RWPE1 (cell line): ENCODE results near the gene HECW1.

Experiments
- CTCF ChIA-PET: fragments of 350-600 bp; sonication (Branson Sonifier 250); formaldehyde crosslinking; extraction: SDS; loops from one replicate; lab custom pipeline; 2021; lab: Yijun Ruan, JAX
- POLR2A ChIA-PET: fragments of 400-600 bp; formaldehyde crosslinking; extraction: SDS; loops from one replicate; lab custom pipeline; 2020; ENCODE audit warnings: antibody characterized with exemption; ENCODE audit not compliant: low non-redundant PET; lab: Yijun Ruan, JAX
- DNase-seq: peaks from one replicate; pipeline ENCODE4 v3.0.0; 2012; ENCODE audit warnings: low spot score
- H3K27ac ChIP-seq: fragments of 450-650 bp; 2 replicates; pipeline ENCODE4 v1.5.1; 2017
- CTCF ChIP-seq: fragments of 450-650 bp; conservative IDR thresholded peaks from 2 replicates; pipeline ENCODE4 v1.5.1; 2017; ENCODE audit warnings: low read depth, mild to moderate bottlenecking

HECW1 gene

DNA sequence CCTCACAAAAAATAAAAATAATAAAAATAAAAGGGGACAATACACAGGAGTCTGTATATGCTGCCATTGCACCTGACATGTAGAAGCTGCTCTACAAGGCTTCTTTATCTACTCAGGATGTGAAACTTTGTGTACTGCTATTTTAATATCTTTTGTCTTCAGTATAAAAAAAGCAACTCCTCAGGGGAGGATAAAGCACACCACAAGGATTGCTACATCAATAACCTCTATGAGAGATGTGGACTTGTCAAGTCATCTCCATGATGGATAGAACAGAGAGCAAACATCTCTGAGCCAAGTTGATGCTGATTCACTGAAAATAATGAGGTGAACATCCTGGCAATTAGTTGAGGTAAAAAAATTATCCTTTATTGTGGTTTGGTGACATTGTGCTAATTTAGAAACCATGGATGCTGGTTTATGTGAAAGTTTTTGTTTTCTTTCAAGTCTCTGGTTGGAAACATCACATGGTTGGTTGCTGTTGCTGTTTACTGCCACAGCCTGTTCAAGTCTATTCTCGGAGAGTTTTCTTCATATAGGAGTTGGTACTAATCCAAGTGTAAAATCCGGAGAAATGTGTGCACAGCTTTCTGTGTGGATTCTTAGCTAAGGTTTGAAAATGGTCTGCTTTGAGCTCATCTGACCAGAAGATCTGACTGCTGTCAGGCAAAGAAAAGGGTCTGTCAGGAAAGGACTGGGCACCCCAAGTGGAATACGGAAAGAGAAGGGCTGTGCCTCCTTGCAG, 1.5 kb upstream of the HECW1 start:
- no peak for TF ChIP-seq CTCF
- ChIA-PET CTCF (interaction anchor here (1.1 kb wide), 1 partner anchor 170 kb away, joined by 5 read pairs; no protein-coding TSS in a partner anchor), POLR2A (no interaction called here)
- DNase-seq, result no peak
- no peak overlapping the region for H3K27ac ChIP-seq

DNA sequence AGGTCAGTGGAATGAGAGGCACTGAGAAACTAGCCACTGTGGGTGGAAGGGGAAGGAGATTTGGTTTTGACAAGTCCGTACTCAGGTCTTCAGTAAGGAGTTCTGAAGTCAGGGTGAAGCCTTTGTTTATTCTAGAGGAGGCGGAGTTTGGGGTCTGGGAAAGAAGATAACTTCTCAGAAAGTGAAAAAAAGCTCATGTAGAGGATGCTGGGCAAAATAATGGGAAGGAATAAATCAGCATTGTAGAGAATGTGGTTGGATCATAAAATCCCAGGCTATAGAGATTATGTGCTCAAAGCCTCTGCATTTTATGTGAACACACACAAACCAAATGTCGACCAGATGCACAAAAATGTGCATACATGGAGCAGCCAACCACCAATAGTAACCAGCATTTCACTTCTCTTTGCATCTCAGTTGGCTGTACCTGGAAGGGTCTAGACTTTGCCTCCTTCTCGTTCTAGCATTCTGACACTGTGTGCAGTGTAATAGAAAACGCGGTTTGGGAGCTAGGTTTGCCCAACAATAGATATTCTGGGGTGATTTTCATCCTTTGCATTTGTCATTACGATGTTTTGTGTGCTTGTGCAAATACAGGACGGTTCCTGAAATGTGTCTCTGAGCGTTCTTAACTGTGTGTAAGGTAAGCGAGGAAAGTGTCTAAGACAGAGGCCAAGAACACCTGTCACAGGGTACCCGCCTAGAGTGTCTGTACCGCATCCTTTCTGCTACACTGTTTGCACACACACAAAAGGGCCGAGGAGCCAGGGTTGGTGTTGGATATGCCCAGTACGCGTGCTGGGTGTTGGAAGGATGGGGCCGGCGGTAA, 603 bp upstream of the HECW1 start:
- CTCF ChIA-PET, result interaction anchor here (1.0 to 1.1 kb wide), 2 partner anchors 170 to 343 kb away, joined by 3 to 5 read pairs; no protein-coding TSS in a partner anchor
- POLR2A ChIA-PET, result no interaction called here

GRCh38 chr7:43112941-43113621, 634 bp downstream of the HECW1 start:
- no peak overlapping the region for H3K27ac ChIP-seq
- CTCF ChIA-PET, result interaction anchor here (0.6 kb wide), 1 partner anchor 21 kb away, joined by 3 read pairs; no protein-coding TSS in a partner anchor
- peak; percentile 46 for DNase-seq
- POLR2A ChIA-PET, result no interaction called here
- no peak for TF ChIP-seq CTCF

More for the DNA sequence above, 603 bp upstream of the HECW1 start:
- DNase-seq, result no peak
- TF ChIP-seq CTCF, result no peak
- no peak overlapping the region for H3K27ac ChIP-seq

DNA sequence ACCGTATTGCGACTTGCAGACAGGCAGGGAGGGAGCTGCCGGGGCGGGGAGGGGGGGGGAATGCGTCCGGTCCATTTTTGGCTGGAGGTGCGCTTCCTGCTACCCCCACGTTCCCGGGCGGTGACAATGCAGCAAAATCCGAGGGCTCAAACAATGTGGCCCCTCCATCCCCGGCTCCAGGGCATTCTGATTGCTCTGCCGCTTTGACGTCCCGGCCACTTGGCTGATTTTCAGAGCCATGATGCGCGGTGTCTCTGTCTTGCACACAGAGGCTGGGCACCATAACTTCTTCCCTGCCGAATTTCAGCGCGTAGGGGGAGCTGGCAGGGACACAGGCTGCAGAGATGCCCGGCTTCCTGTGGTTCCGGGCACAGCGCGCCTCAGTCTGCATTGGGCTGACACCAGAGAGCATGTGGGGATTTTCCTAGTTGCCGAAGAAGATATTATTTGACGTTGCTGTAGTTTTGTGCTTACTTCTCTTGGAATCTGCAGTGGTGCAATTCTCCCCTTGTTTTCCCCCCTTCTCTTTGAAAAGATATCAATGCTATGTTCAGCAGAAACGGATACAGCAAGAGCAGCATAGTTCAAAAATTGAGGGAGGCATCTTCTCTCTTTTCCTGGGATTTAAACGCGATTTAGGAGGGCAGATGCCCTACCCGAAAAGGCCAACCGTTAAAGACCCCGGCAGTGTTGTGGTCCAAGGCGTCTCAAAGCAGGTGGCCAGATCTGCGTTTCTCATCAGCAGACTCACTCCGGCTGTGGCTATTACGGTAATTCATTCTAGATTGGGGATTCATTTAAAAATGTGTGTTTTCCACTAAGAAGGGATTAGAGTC, 1.4 kb downstream of the HECW1 start:
- CTCF ChIA-PET, result interaction anchor here (0.6 kb wide), 1 partner anchor 22 kb away, joined by 3 read pairs; no protein-coding TSS in a partner anchor
- H3K27ac ChIP-seq, result no peak overlapping the region
- no peak for DNase-seq
- TF ChIP-seq CTCF, result no peak
- POLR2A ChIA-PET, result no interaction called here

DNA sequence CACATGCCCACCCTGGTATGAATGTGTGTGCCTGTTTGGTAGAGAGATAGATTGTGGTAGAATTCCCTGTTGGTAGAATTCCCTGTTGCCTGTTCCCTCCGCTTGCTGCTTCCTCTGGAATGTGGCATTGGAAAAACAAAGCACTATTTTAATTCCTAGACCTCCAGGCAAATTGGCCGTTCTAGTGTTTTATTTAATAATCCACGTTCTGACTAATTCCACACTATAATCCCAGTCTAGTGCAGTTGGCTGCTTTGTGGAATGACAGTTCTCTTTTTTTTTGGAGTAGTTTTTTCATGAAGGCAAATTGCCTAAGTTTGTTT, 2.0 kb downstream of the HECW1 start:
- ChIA-PET POLR2A (no interaction called here), CTCF (no interaction called here)
- H3K27ac ChIP-seq, result no peak overlapping the region
- no peak for TF ChIP-seq CTCF
- no peak for DNase-seq
